Upper lobe of right lung (tissue), 1 donor: ENCODE data around the gene STAG2. TPM values are rescaled to one million over a fixed set of nuclear protein-coding genes. Genes with fewer than 3 reads are reported as not detected.

Experiments
- ATAC-seq: fragments of 200-7000 bp; cut with Tn5 transposase; one replicate; pipeline ENCODE4 v1.9.1; 2020; ENCODE audit warnings: mild to moderate bottlenecking, moderate library complexity
- DNase-seq: peaks from one replicate; pipeline ENCODE4 v3.0.0-alpha.2; 2020
- H3K27ac ChIP-seq: fragments of 200-600 bp; one replicate; pipeline ENCODE4 v1.8.0; 2022
- H3K27me3 ChIP-seq: fragments of 200-600 bp; one replicate; pipeline ENCODE4 v1.8.0; 2022; ENCODE audit warnings: mild to moderate bottlenecking
- H3K36me3 ChIP-seq: fragments of 200-600 bp; one replicate; pipeline ENCODE4 v1.8.0; 2022
- H3K4me1 ChIP-seq: fragments of 200-600 bp; one replicate; pipeline ENCODE4 v1.8.0; 2022
- H3K4me3 ChIP-seq: fragments of 200-600 bp; one replicate; pipeline ENCODE4 v1.8.0; 2022; ENCODE audit warnings: mild to moderate bottlenecking
- H3K9me3 ChIP-seq: fragments of 200-600 bp; one replicate; pipeline ENCODE4 v1.8.0; 2022
- intact Hi-C: fragments of 100-400 bp; cut with DNase I; formaldehyde crosslinking; loops from one replicate; pipeline ENCODE4 v1.11.0; 2022
- total RNA-seq: library from RNA; stranded (reverse); fragmentation: NEBNext Ultra II Directional; extraction: Animal tissue kit (Norgen Biotek cat#: 25700); gene quantifications from one replicate; pipeline ENCODE4 v1.2.1, GENCODE V29; 2021
- TF ChIP-seq, protein P1 (sequence below): fragments of 200-600 bp; IDR thresholded peaks from one replicate; pipeline ENCODE4 v1.8.0; 2022; ENCODE audit warnings: antibody characterized with exemption
- donor health status: DM: no; HTN: yes; CAD: no; lungs with severe emphysema.

STAG2 gene
- total RNA-seq, 1 donor from 2014 or later: 71.4 TPM

DNA sequence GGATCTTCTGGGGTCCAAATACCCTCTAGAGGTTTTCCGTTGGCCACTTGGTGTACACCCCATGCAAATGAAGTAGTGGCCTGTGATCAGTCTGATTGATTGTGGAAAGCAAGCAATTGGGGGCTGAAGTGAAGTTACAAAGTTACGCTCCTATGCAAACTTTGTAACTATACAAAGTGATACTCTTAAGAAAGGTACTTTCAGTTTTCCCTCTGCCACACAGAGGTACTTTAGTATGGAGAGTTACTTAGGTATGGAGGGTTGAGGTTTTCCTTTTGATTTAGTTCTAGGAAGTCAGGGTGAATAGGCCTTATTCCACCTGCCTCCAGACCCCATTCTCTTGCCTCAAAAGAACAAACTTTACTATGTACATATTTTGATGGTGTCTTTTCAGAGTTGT, 28.7 kb downstream of the STAG2 start:
- intact Hi-C loops: no loop called here
- peaks cover 6% of the 10 kb centered on the region for H3K4me1 ChIP-seq
- no peaks in the 10 kb centered on the region for H3K36me3 ChIP-seq
- DNase-seq (no peak), ATAC-seq (peak; percentile 23)
- TF ChIP-seq, protein P1, sequence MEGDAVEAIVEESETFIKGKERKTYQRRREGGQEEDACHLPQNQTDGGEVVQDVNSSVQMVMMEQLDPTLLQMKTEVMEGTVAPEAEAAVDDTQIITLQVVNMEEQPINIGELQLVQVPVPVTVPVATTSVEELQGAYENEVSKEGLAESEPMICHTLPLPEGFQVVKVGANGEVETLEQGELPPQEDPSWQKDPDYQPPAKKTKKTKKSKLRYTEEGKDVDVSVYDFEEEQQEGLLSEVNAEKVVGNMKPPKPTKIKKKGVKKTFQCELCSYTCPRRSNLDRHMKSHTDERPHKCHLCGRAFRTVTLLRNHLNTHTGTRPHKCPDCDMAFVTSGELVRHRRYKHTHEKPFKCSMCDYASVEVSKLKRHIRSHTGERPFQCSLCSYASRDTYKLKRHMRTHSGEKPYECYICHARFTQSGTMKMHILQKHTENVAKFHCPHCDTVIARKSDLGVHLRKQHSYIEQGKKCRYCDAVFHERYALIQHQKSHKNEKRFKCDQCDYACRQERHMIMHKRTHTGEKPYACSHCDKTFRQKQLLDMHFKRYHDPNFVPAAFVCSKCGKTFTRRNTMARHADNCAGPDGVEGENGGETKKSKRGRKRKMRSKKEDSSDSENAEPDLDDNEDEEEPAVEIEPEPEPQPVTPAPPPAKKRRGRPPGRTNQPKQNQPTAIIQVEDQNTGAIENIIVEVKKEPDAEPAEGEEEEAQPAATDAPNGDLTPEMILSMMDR: no peak
- H3K9me3 ChIP-seq: no peaks in the 10 kb centered on the region
- H3K27ac ChIP-seq: no peak overlapping the region
- H3K27me3 ChIP-seq: no peaks in the 10 kb centered on the region
- H3K4me3 ChIP-seq: no peak overlapping the region

GRCh38 chrX:123990602-123991001, 29.1 kb downstream of the STAG2 start:
- Histone ChIP-seq H3K27me3 (no peaks in the 10 kb centered on the region), H3K4me1 (peaks cover 6% of the 10 kb centered on the region), H3K36me3 (no peaks in the 10 kb centered on the region), H3K9me3 (no peaks in the 10 kb centered on the region), H3K4me3 (no peak overlapping the region), H3K27ac (no peak overlapping the region)
- ATAC-seq (no peak), DNase-seq (no peak)
- TF ChIP-seq, protein P1: no peak
- intact Hi-C loops: no loop called here

DNA sequence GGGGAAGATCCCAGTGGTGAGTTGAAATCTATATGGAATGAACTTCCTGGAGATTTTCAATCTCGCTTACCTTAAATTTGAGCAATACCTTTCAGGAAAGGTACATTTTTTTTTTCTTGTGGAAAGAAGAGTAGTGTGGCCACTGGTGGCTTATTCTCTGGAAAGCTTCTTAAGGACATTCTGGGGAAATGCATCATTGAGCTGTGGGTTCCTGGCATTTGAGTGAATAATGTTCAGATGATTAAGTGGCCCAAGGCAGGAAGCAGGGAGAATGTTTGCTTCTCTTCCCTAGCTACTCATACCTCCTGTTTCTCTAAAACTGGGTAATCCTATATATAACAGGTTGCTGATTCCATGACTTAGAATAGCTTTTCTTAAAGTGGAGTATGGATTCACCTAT, 31.8 kb downstream of the STAG2 start:
- ATAC-seq: no peak
- intact Hi-C loops: no loop called here
- no peak for DNase-seq
- no peaks in the 10 kb centered on the region for H3K9me3 ChIP-seq
- TF ChIP-seq, protein P1: no peak
- H3K27ac ChIP-seq: peak overlapping the region; percentile 3
- no peaks in the 10 kb centered on the region for H3K36me3 ChIP-seq
- no peak overlapping the region for H3K4me3 ChIP-seq
- H3K4me1 ChIP-seq: peaks cover 6% of the 10 kb centered on the region
- no peaks in the 10 kb centered on the region for H3K27me3 ChIP-seq

DNA sequence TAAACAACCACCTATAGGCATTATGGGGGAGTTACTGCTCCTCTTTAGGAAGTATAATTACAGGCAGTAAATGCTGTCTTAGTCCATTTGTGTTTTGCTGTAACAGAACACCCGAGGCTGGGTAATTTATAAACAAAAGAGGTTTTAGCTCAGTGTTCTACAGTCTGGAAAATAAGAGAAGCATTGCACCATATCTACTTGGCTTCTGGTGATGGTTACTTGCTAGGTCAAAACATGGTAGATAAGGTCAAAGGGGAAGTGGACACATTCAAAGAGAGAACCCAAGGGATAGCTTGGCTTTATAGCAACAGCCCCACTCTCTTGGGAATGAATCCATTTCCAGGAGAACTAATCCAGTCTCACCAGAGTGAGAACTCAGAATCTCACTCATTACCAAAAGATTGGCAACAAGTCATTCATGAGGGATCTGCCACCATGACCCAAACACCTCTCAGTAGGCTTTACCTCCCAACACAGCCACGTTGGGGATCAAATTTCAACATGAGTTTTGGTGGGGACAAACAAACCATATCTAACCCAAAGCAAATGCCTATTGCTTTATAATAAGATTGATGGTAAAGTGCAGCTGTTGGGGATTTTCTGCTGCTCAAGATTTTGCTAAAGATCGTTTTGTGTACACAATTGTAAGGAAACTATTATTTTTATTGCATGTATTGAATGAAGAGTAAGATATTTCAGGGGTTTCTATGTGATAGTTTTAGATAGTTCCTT, 32.6 kb downstream of the STAG2 start:
- intact Hi-C loops: no loop called here
- ATAC-seq (no peak), DNase-seq (no peak)
- H3K27ac ChIP-seq: peak overlapping the region; percentile 3
- no peaks in the 10 kb centered on the region for H3K27me3 ChIP-seq
- TF ChIP-seq, protein P1: no peak
- H3K9me3 ChIP-seq: no peaks in the 10 kb centered on the region
- H3K4me1 ChIP-seq: peaks cover 6% of the 10 kb centered on the region
- no peak overlapping the region for H3K4me3 ChIP-seq
- no peaks in the 10 kb centered on the region for H3K36me3 ChIP-seq

GRCh38 chrX:123994730-123995129, 33.2 kb downstream of the STAG2 start:
- TF ChIP-seq, protein P1: no peak
- Histone ChIP-seq H3K36me3 (no peaks in the 10 kb centered on the region), H3K4me3 (no peak overlapping the region), H3K27me3 (no peaks in the 10 kb centered on the region), H3K4me1 (peaks cover 6% of the 10 kb centered on the region), H3K27ac (no peak overlapping the region), H3K9me3 (no peaks in the 10 kb centered on the region)
- ATAC-seq (no peak), DNase-seq (no peak)
- intact Hi-C loops: no loop called here
